ENCODE results near the gene MLLT3.

MLLT3 gene

GRCh38 chr9:20406344-20406743 lies 216.0 kb downstream of the MLLT3 start:
- intact Hi-C loops (cut with DNase I): no loop called here
- DNase-seq: no peak

- DNase-seq: no peak
- intact Hi-C loops (cut with DNase I): no loop called here
Observed at GRCh38 chr9:20405616-20406015, 216.7 kb downstream of the MLLT3 start.

GRCh38 chr9:20405078-20405477 lies 217.2 kb downstream of the MLLT3 start:
- no peak for DNase-seq
- intact Hi-C loops (cut with DNase I): no loop called here

GRCh38 chr9:20404192-20404813 lies 218.0 kb downstream of the MLLT3 start:
- intact Hi-C loops (cut with DNase I): no loop called here
- no peak for DNase-seq

- DNase-seq: no peak
- intact Hi-C loops (cut with DNase I): no loop called here
Observed at GRCh38 chr9:20403346-20403745, 219.0 kb downstream of the MLLT3 start.

- DNase-seq: no peak
- intact Hi-C loops (cut with DNase I): no loop called here
Observed at GRCh38 chr9:20402273-20402875, 219.9 kb downstream of the MLLT3 start.

GRCh38 chr9:20398536-20399338 lies 223.6 kb downstream of the MLLT3 start:
- no peak for DNase-seq
- intact Hi-C loops (cut with DNase I): no loop called here

- intact Hi-C loops (cut with DNase I): no loop called here
- DNase-seq: no peak
Observed at GRCh38 chr9:20397348-20397747, 225.0 kb downstream of the MLLT3 start.

- DNase-seq: no peak
- intact Hi-C loops (cut with DNase I): no loop called here
Observed at GRCh38 chr9:20396509-20396908, 225.8 kb downstream of the MLLT3 start.

- intact Hi-C loops (cut with DNase I): no loop called here
- no peak for DNase-seq
Observed at GRCh38 chr9:20395651-20396050, 226.6 kb downstream of the MLLT3 start.

GRCh38 chr9:20394969-20395368 lies 227.3 kb downstream of the MLLT3 start:
- intact Hi-C loops (cut with DNase I): no loop called here
- DNase-seq: no peak

- intact Hi-C loops (cut with DNase I): no loop called here
- no peak for DNase-seq
Observed at GRCh38 chr9:20391208-20391607, 231.1 kb downstream of the MLLT3 start.

GRCh38 chr9:20390400-20390799 lies 231.9 kb downstream of the MLLT3 start:
- intact Hi-C loops (cut with DNase I): no loop called here
- no peak for DNase-seq

- intact Hi-C loops (cut with DNase I): no loop called here
- no peak for DNase-seq
Observed at GRCh38 chr9:20387062-20387461, 235.2 kb downstream of the MLLT3 start.

GRCh38 chr9:20384642-20385041 lies 237.7 kb downstream of the MLLT3 start:
- DNase-seq: no peak
- intact Hi-C loops (cut with DNase I): no loop called here

- intact Hi-C loops (cut with DNase I): no loop called here
- no peak for DNase-seq
Observed at GRCh38 chr9:20382460-20383071, 239.7 kb downstream of the MLLT3 start.

GRCh38 chr9:20380546-20380945 lies 241.8 kb downstream of the MLLT3 start:
- intact Hi-C loops (cut with DNase I): no loop called here
- no peak for DNase-seq

- no peak for DNase-seq
- intact Hi-C loops (cut with DNase I): no loop called here
Observed at GRCh38 chr9:20379804-20380225, 242.5 kb downstream of the MLLT3 start.

GRCh38 chr9:20378851-20379250 lies 243.4 kb downstream of the MLLT3 start:
- intact Hi-C loops (cut with DNase I): no loop called here
- DNase-seq: no peak

GRCh38 chr9:20377790-20378189 lies 244.5 kb downstream of the MLLT3 start:
- no peak for DNase-seq
- intact Hi-C loops (cut with DNase I): no loop called here
